ENCODE results near the gene DNAJB1.

Gene DNAJB1

DNA sequence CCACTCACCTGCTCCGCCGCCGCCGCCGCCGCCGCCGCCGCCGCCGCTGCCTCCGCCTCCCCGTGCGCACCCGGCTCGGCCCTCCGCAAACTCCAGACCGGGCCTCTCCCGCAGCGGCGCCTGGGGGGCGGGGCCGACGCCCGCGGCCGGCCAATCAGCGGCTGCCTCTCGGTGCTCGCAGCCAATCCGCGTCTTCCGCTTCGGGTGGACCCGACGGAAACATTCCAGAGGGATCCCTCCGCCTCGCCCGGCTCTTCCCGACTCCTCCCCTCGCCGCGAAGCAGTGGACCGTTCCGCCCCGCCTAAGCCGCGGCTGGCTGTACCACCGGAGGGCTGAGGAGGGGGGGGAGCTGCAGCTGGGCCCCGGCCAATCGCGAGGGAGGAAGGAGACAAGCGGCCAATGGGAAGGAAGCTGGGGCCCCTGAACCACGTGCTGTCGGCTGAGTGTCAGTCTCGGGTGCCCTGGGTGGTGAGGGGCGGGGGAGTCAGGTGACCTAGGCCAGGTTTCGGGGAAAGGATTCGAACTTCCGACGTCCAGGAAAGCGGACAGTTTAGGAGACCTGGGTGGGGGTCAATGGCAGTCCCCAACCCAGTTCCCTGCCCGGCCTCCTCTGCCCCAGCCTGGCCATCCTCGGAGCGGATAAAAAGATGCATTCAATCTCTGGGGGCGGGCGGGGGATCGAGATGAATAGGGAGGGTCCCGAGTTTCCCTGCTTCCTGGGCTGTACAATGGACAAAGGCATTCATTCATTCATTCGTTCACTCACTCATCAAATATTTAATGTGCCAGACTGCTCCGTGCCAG lies 22.0 kb downstream of the DNAJB1 start, which contains the start of gene GIPC1:
TSS of gene GIPC1 (minus strand) at position 99 of the 805 bp plus-strand sequence. CDS start 13,151 bp downstream, outside the sequence.
- DNase-seq (ENCODE audit: low spot score), result peak; percentile 99

DNA sequence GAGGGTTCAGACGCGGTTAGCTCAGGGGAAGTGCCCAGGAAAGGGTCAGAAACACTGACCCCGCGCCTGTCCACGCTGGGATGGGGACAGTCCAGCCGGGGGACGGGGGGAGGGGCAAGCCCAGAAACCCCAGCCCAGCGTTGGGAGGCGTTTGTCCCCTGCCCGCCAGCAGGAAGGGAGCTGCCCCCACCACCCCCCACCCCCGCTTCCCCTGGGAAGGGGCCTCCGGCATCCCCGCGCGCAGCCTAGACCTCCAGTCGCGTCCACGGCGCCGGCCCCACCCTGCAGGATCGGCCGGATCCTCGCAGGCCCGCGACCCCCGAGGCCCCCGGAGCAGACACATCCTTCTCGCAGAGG lies 22.5 kb downstream of the DNAJB1 start:
- no peak for DNase-seq (ENCODE audit: low spot score)

DNA sequence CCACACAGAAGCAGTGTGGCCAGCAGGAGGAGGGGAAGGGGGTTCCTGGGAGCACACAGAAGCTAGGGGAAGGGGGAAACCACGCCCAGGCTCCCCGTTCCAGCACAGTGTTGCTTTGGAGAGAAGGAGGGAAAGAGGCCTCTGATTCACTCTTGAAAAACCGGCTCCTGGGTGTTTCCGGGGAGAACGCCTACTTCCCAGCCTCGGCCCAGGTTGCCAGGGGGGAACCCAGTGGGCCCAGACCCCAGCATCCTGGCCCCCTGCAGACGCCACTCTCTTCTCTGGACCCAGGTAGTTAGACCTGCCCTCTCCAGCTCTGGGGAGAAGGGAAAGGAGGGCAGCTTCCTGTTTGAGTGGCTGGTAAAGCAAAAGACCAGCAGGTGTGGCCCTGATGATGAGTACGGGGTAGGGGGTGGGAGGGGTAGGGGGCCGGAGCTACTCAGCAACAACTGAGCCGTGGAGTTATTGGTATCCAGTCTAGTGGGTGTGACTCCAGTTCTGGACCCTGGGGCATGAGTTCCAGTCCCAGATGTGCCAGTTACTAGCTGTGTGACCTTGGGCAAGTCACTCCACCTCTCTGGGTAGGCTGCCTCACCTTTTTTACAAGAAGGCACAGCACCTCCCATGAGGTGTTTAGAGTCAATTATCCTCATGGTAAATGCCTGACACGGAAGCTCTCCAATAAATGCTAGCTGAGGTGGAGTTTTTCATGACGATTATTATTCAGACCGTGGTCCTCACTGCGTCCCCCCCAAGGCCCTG lies 23.1 kb downstream of the DNAJB1 start:
- no peak for DNase-seq (ENCODE audit: low spot score)

DNA sequence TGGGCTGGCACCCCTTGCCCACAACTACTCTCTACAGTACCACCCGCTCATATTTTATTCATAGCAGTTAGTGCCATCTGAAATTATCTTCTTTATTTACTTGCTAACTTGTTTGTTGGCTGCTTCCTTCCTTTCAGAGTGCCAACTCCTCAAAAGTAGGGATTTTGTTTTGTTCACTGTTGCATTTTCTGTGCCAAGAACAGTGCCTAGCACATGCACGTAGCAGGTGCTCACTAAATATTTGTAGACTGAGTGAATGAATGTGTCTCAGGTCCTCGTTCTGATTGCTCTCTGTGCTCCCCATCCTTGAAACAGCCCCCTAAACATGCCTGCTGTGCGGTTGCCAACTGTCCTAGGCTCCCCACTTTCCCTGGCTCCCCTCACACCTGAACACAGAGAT lies 23.8 kb downstream of the DNAJB1 start:
- DNase-seq (ENCODE audit: low spot score), result no peak

DNA sequence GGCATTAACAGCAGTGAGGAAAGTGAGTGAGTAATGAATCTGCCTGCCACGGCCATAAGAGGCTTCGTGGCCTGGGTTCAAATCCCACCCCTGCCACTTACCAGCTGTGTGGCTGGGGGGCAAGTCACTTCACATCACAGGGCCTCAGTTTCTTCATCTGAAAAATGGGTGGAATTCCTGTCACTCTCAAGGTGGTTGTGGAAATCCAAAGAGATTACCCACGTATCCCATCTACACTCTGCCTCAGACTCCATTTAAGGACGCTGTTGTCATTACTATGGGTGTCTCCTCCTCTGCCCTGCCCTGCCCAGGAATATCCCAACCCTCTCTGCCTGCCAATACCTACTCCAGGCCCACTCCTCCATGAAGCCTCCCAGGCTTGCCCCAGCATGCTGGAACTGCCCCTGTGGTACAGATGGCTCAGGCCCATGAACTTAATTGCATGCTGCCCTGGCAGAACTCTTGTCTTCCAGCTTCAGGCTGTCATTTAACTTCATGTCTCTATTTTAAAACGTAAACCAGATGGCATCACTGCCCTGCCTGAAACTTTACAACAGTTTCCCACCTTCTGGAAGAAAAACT lies 25.4 kb downstream of the DNAJB1 start:
- DNase-seq (ENCODE audit: low spot score), result no peak

DNA sequence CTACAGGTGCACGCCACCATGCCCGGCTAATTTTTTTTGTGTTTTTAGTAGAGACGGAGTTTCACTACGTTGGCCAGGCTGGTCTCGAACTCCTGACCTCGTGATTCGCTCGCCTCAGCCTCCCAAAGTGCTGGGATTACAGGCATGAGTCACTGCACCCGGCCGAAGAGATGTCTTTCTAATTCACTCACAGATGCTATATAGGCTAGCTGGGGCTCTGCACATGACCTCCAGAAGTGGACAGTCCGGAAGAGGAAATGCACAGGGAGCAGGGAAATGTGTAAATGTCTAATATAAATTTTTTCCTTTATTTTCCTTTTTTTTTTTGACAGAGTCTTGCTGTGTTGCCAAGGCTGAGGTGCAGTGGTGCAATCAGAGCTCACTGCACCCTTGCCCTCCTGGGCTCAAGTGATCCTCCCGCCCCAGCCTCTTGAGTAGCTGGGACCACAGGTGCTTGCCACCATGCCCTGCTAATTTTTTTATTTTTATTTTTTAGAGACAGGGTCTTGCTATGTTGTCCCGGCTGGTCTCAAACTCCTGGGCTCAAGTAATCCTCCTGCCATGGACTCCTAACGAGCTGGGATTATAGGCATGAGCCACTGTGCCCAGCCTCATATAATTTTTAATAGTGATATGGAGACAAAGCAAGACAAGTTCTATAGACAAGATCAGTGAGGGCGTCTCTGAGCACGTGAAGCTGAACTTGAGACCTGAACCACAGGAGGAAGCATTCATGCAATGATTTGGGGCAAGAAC lies 30.6 kb downstream of the DNAJB1 start:
- DNase-seq (ENCODE audit: low spot score), result no peak

DNA sequence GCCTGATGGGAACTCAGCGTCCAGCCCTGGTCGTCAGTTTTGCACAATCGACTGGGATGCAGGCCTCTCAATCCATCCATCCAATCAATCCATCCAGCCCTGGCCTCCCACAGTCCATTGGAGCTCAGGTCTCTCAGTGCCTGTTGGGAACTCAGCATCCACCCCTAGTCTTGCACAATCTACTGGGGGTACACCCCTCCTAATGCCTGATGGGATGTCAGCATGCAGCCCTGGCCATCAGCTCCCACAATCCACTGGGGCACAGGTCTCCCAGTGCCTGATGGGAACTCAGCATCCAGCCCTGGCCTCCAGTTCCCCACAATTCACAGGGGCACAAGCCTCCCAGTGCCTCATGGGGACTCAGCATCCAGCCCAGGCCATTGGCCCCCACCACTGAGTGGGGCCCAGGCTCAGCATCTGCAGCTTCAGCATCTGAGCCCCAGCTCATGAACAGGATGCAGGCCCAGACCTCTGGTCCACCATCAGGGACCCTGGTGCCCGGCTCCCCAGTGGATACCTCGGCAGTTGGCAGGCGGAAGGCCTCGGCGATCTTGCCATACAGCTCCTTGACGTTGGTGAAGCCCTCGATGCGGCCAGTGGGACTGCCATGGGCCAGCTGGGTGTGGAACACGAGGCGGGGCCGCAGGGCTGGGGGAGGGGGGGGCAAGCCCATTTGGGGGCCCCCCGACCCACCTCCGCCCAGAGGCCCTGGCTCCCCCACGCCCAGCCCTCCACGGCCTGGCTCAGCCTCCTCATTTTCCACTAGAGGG lies 35.8 kb downstream of the DNAJB1 start:
- no peak for DNase-seq (ENCODE audit: low spot score)

DNA sequence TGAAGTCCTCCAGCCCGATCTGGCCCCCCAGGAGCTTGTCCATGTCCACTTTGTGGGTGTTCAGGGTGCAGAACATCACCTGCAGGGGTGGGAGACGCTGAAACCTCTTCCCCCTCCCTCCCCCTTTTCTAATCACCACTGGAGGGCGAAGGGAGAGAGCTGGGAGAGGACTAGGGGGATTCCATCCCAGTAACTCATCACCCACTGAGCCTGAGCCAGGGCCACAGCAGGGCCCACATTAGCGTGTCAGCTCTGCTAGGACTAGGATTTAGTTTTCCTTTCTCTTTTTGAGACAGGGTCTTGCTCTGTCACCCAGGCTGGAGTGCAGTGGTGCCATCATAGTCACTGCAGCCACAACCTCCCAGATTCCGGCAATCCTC lies 37.5 kb downstream of the DNAJB1 start:
- DNase-seq (ENCODE audit: low spot score), result no peak

DNA sequence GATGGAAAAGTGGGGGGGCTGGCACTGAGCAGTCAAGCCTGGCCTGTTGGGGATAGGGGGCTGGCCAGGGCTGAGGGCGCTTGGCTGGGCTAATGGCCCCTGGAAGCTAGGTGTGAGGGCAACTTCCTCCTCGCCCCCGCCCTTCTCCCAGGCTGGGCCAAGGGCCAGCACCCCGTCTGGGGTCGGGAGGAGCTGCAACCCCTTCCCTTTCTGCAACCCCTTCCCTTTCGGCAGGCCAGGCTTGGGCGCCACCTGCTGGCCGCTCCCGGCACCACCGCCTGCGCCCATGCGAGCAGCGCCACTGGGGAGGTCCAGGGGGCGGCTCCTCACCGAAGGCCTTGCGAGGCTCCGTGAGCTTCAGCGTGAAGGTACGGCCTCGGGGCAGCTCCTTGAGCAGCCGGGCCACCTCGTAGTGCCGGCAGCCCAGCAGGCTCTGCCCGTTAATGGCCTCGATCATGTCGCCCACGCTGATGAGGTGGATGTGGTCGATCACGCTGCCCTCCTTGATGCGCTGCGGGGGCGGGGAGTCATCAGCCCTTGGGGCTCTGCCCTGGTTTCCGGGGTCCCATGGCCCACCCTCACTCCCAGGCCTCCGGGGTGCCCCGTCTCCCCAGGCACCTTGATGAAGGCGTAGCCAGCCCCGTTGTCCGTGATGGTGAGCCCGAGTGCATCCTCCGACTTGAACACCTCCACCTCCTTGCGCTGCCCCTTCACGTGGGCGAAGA lies 38.1 kb downstream of the DNAJB1 start:
- DNase-seq (ENCODE audit: low spot score), result no peak

DNA sequence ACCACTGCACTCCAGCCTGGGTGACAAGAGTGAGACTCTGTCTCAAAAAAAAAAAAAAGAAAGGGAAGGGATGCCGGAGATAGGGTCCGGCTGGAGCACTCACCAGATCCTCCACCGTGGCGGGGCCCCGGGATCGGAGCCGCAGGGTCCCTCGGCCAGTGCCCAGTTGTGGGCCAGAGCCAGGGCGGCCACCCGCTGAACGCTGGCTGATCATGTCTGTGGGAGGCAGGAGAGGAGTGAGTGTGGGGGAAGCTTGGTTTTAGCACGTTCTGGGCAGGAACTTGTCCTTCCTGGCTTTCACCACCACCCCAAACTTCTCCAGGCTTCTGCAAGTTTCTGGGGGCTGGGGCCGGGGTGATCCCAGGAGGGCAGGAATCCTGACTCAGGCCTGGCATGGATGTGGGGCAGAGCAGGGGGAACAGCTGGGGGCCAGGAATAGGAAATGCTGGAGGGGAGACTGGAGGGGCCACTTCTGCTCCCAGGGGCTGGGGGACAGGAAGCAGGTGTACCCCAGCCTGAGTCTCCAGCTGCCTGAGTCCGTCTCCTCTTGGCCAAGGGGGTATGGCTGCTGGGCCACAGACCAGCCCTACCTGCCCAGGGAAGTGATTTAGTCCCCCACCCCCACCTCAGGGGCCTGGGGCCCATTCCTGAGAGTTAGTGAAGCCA lies 38.8 kb downstream of the DNAJB1 start:
- no peak for DNase-seq (ENCODE audit: low spot score)

DNA sequence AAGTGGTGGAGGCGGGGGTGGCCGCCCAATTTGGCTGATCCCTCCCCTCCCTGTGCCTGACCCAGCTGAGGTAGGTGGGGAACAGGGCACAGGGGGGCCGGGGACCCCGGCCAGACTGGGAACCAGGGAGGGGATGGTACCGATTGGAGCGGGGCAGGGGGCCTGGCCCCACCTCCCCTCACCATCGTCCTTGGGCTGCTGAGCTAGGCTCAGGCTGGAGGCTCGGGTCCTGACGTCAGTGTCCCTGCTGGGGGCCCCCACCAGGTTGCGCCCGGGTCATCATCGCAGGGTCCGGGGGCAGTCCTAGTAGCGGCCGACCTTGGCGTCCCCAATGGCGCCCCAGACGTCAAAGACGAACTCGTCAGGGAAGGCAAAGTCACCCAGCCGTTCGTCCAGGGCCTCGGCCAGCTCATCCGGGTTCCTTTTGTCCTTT lies 40.1 kb downstream of the DNAJB1 start:
- no peak for DNase-seq (ENCODE audit: low spot score)

DNA sequence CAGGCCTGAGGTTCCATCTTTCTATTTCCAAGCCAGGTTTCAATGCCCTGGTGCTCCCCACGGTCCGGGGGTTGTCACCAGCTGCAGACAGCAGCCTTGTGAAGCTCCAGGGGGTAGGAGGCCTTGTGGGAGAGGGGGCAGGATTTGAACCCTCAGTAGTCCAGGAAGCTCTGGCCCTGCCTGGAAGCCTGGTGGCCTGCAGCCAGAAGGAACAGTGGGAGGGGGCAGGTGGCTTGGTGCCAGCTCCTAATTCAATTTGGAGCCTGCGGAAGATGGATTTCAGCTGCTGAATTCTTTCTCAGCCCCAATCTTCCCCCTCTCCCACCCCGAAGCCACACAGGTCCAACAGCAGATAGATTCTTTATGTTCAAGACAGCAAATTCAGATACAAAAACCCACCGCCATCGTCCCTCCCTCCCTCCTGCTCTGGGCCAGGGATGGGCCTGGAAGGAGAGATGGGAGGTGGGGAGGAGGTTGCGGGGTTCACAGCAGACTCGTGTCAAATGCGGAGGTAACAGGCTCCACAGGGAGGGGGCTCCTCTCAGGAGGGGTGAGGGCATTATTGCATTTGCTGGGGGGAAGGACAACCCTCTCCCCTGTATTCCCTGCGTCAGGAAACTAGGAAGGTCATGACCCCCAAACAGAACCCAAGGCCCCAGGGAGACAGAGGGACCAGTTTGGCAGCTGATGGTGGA lies 40.6 kb downstream of the DNAJB1 start:
- no peak for DNase-seq (ENCODE audit: low spot score)

DNA sequence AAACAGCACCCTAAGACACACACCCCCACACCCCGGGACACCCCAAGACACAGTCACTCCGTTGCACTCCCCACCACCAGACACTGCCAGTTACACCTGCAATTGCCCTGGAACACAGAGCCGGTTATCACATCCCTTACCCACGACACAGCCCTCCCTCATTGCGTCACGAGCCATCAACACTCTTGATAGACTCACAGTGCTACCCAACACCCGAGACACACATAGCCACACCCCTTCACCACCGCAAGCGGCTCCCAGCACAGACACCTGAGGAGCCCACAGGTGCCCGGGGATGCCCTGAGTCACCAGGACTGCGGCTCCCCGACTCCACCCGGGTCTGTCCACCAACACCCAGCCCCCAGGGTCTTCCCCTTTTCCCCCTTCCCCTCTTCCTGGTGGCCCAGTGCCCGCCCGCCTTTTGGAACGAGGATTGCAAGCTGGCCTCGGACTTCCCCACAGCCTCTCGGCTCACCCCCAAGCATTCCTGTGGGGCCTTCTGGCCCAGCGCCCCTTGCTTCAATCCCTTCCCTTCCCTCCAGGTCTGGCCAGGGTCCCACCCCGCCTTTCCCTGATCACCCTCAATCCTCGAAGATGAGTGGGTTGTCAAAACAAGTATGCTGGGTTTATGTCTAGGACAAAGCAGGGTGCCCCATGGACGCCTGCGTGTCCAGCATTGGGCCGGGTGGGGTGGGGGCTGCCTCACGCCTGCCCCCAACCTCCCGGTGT lies 41.4 kb downstream of the DNAJB1 start:
- no peak for DNase-seq (ENCODE audit: low spot score)

DNA sequence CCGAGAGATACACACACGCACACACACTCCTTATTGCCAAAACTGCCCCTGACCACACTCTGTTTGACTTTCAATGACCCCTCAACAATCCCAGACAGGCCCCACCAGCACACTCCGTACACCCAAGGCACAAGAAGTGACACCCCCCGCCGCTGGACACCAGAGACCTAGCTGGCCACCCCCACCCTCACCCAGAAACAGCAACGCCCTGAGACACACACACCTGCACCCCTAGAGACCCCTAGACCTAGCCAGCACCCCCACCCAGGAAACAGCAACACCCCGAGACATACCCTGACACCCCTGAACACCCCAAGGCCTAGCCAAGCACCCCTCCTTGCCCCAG lies 41.9 kb downstream of the DNAJB1 start:
- no peak for DNase-seq (ENCODE audit: low spot score)

DNA sequence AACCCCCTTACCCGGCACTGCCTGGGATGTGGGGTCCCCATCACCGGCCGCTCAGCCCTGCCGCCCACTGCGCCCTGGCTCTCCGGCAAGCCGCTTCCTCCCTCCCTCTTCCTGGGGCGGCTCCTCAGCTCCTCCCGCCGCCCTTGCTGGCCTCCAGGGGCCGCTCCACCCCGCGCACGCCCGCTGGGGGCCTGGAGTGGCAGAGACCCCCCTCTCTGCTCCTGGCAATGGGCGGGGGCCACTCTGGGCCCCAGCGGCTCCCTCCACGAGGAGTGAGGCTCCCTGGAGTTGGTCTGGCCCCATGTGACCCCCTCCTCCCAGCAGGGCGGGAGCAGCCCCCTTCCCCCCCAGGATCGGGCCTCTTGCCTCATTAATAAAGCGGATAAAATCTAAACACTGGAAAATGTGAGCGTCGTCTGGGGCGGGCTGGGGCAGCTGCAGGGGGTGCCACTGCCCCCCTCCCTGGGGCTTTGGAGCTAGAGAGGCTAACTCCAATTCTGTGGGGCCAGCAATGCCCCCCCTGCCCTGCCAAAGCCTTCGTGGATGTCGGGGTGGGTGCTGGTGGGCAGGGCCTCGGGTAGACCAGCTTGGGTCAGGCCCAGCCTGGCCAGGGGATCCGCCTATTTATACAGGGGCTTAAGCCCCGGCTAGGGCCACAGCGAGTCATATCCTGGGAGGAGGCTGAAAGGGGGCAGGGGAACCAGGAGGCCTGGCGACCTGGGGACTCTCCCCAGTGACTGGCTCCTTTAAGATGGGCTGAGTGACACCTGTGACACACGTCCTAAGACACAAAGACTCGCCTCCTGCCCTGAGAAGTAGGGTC lies 42.7 kb downstream of the DNAJB1 start, which contains the start of gene PTGER1:
TSS of gene PTGER1 (minus strand) at position 104 of the 823 bp plus-strand sequence. CDS start 1,034 bp downstream, outside the sequence.
- no peak for DNase-seq (ENCODE audit: low spot score)

DNA sequence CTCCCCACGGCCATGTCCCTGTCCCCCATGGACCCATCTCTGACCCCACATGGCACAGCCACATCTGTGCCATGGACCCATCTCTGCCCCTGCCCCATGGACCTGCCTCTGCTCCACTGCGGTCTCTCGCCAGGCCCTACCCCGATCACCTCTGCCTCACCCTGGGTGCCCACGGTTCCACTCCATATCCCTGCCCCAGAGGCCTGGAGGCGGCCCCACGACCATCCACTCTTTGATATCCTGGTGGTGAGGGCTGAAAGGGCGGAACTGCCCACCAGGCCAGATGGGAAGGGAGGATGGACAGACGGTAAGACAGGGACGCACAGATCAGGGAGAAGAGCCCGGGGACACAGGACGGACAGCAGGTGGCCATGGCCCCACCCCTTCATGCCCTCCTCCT lies 43.4 kb downstream of the DNAJB1 start:
- DNase-seq (ENCODE audit: low spot score), result no peak

DNA sequence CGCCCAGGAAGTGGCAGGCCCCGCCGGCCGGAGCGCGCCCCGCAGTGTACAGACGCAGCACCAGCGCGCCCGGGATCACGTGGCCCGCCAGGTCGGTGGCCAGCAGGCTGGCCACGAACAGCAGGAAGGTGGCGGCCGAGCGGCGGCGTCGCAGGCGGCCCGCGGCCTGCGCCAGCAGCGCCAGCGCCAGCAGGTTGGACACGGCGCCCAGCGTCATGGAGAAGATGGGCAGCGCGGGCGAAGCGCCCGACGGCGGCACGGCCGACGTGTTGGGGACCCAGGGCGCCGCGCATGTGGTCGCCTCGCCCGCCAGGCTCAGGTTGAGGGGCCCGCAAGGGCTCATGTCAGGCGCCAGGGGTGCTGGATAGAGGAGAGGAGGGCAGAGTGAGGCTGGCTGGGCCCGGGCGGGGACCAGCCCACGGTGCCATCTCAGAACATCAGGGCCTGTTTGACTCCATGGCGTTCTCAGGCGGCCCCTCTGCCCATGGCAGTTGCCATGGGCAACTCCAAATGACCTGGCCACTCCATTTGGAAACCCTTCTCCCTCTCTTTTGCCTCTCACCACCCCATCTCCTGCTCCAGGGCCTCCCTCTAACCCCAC lies 44.1 kb downstream of the DNAJB1 start:
- no peak for DNase-seq (ENCODE audit: low spot score)
